Bronchial epithelial cell (primary cell): ENCODE measurements around the gene DHX9. TPM values are rescaled to one million over a fixed set of nuclear protein-coding genes. Genes with fewer than 3 reads are reported as not detected.

ENCODE experiments used
- total RNA-seq: library from RNA; depleted of rRNA; stranded (reverse); fragments of >200 nt; gene quantifications from 2 replicates; pipeline ENCODE4 v1.2.1, GENCODE V29; 2014

Gene DHX9
- total RNA-seq, 1 donor from 2014 or later, result 96.9 TPM

Other genes starting within 250 kb of the DHX9 start
- gene RGS16, start 235.0 kb upstream of the DHX9 start, total RNA-seq, result 3.5 and 3.7 TPM in 2 replicates
- gene RGS8, start 154.8 kb upstream of the DHX9 start, total RNA-seq, result under 0.01 TPM in 1 of 2 replicates, not detected in the other
- gene NPL, start 49.6 kb upstream of the DHX9 start, total RNA-seq, result 2.4 and 18.8 TPM in 2 replicates
- not detected in 2 replicates for gene SHCBP1L, start 113.8 kb downstream of the DHX9 start, total RNA-seq
- 190 and 219 TPM in 2 replicates for gene LAMC1, start 184.1 kb downstream of the DHX9 start, total RNA-seq